NCI-H187 (cell line): Measurements from ENCODE around the gene PTPRN2.

Experiments
- DNase-seq, 2 experiments: peaks; one replicate each; lab custom pipeline; 2025; lab: John Stamatoyannopoulos, UW

PTPRN2 gene

GRCh38 chr7:157618823-157619606 is 968.6 kb downstream of the PTPRN2 start:
- no peak for DNase-seq

GRCh38 chr7:157618091-157618726 is 969.4 kb downstream of the PTPRN2 start:
- DNase-seq, result no peak

DNA sequence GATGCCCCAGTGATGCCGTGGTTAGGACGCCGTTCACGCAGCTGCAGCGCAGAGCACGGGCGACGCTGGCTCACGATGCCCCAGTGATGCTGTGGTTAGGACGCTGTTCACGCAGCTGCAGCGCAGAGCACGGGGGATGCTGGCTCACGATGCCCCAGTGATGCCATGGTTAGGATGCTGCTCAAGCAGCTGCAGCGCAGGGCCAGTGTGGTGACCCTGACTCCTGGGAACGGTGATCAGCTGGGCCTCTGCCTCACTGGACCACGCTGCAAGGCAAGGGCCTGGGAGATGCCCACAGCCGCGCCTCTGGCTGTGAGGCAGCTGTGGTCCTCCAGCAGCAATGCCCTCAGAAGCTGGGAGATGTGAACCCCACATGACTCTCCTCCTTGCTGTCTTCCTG is 970.2 kb downstream of the PTPRN2 start:
- no peak for DNase-seq

GRCh38 chr7:157616931-157617330 is 970.7 kb downstream of the PTPRN2 start:
- DNase-seq, result no peak

GRCh38 chr7:157616426-157616825 is 971.2 kb downstream of the PTPRN2 start:
- DNase-seq, result no peak

- DNase-seq, result no peak
These were observed 971.8 kb downstream of the PTPRN2 start for GRCh38 chr7:157615852-157616251.

DNA sequence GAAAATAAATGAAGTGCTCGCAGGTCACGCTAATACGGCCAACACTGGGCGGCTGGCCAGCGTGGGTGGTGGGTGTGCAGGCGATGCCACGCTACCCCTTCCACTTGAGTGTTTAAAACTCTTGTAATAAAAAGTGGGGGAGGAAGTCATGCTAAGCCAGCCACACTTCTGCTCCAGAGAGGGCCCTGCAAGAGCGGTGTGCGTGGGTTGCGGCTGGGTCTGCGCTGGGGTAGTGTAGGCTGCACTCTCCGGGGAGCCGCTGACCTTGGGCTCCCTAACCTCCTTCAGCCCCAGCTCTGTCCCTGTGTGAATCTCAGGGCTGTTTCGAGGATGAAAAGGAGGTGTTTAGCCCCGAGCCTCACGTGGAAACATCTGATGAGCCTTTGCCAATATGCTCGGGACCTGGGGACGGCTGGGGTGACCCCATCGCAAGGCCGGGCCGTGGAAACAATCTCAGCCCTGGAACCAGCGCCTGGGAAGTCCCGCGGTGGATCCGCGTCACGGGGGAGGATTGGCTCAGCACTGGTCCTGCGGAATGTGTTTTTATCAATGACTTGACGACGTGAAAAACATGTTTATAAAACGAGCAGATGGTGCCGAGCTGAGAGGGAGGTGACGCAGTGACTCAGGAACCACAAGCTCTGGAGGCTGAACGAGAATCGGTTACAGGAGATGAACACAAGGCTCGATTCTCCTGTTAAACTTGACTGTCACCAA is 972.4 kb downstream of the PTPRN2 start:
- no peak for DNase-seq

DNA sequence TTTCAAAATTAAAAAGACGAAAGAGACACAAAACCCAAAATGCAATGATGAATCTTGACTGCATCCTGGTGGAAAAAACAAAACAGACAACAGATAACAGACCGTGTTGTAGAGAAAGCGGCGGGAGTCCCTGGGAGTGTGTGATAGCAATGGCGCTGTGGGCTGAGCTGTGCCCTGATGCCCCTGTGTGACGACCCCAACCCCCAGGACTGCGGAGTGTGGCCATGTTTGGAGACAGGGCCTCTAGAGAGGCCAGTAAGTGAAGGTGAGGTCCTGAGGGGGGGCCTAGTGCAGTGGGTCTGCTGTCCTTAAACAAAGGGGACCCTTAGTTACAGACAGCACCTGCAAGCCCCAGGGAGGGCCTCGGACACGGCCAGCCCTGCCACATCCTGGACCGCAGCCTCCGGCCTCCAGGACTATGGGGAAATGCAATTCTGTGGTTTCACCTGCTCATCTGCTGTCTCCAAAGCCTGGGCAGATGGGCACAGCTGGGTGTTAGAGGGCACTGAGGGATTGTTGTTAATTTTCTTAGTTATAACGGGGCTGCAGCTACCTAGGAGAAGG is 973.1 kb downstream of the PTPRN2 start:
- DNase-seq, result no peak

GRCh38 chr7:157613575-157614322 is 973.9 kb downstream of the PTPRN2 start:
- DNase-seq, result no peak

- no peak for DNase-seq
These were observed 974.7 kb downstream of the PTPRN2 start for GRCh38 chr7:157612664-157613561.

DNA sequence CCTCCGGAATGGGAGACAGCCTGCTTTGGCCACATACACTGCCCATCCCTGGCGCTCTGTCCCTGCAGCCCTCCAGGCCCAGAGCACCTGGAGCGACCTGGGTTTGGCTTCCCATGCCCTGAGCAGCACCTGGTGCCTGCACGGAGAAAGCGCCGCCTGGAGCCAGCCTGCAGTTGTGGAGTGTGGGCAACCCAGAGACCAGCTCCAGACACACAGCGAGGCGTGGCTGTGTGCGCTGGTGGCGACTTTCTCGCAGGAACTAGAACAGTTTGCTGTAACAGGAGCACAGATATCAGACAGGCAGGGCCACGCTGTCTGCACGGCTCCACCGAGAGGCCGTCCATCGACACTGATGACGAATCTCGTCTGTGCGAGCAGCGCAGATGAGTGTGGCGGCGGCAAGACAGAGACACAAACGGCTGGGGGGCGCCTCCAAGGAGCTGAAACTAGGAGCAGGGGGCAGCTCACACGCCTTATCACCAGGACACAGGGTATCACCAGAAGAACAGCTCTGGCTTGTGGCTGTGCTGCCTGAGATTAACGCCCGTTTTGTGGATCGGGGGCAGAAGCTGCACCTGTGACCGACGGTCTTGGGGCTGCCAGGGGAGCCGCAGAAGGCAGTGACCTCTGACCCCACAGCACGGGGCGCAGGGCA is 975.5 kb downstream of the PTPRN2 start:
- no peak for DNase-seq

DNA sequence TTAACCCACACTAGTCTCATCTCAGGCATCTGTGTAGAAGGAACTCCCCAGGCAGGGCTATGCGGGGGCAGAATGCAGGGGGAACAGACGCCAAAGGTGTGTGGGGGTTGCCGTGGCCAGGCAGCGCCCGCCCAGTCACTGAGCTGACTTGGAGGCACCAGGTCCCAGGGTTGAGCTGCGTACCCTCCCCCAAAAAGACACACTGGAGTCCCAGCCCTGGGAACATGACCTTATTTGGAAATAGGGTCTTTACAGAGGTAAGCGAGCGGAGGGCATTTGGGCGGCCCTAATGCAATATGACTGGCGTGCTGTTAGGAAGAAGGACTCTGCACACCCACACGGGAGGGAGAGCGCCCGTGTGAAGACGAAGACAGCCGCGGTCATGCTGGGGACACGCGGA is 976.3 kb downstream of the PTPRN2 start:
- DNase-seq, result no peak

DNA sequence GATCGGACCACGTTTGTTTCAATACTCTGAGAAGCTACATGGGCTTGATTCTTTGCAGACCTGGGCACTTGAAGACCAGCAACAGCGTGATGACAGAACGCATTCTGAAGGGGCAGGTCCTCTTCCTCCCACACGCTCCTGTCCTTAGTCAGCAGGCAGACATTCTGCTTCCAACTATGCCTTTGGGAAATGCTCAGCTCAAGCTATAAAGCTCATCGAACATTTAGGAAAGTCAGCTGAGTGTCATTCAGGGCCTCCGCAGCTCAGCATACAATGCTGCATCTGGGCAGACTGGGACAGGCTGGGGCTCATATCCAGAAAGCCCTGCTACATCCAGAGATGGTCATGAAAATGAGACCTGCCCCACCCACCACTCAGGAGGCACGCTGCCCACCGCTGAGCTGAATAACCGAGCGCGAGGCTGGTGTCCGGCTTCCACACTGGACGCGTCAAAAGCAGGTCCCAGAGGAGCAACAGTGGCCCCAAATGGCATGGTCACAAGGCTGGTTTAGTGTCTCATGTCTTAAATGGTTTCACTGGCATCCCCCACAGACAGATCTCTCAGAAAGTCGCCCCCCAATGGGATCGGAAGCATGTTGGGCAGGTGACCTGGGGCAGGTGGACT is 976.8 kb downstream of the PTPRN2 start:
- DNase-seq, result no peak

GRCh38 chr7:157609932-157610640 is 977.5 kb downstream of the PTPRN2 start:
- DNase-seq, result no peak

GRCh38 chr7:157609516-157609915 is 978.1 kb downstream of the PTPRN2 start:
- DNase-seq, result no peak

- DNase-seq, result no peak
These were observed 980.4 kb downstream of the PTPRN2 start for GRCh38 chr7:157607218-157607617.

DNA sequence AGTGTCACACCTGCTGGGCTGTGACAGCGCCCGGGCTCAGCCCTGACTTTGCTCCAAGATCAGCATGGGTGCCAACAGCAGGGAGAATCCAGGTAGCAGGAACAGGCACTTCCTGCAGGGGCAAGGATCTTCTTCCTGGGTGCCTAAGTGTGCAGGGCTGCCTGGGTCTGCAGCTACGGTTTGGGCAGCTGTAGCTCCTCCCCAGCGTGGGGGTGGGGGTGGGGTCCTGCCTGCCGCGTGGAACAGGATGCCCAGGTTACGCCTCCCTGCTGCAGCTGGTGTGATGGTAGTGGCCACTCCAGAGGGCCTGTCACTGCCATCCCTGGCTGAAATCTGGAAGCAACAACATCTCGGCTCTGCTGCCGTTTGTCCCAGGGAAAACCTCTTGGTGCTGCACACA is 981.5 kb downstream of the PTPRN2 start:
- DNase-seq, result no peak

DNA sequence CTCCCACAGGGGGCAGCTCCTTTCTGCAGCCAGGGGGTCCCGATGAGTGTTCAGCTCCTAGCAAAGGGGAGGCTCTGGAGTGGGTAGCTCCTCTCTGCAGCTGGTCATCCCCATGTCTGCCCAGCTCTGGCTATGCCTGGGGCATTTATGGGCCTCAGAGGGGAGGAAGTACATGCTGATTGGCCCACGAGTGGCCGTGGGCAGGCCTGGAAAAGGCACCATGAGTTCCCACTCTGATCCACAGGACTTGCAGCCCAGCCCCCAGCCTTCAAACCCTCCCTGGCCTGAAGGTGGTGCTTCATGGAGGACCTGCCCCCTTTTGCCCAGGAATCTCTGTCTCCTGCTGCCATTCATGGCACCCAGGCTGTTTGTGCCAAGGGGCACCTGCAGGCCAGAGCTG is 982.0 kb downstream of the PTPRN2 start:
- DNase-seq, result no peak

- DNase-seq, result no peak
These were observed 982.8 kb downstream of the PTPRN2 start for GRCh38 chr7:157604661-157605381.
